Measurements from ENCODE around the gene BYSL.

DNA sequence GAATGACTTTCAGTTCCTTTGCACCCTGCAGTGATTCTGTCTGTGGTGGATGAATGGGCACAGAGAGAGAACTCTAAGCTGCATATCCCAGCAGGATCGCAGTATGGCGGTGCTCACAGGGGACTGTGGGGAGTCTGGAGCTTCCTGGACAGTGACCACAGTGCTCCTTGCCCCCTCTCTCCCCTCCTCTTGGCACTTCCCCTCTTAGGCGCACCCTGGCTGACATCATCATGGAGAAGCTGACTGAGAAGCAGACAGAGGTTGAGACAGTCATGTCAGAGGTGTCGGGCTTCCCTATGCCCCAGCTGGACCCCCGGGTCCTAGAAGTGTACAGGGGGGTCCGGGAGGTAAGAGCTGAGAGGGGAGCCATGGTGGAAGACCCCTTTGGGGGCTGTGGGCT, 8.6 kb downstream of the BYSL start:
- TF ChIP-seq, protein P1, sequence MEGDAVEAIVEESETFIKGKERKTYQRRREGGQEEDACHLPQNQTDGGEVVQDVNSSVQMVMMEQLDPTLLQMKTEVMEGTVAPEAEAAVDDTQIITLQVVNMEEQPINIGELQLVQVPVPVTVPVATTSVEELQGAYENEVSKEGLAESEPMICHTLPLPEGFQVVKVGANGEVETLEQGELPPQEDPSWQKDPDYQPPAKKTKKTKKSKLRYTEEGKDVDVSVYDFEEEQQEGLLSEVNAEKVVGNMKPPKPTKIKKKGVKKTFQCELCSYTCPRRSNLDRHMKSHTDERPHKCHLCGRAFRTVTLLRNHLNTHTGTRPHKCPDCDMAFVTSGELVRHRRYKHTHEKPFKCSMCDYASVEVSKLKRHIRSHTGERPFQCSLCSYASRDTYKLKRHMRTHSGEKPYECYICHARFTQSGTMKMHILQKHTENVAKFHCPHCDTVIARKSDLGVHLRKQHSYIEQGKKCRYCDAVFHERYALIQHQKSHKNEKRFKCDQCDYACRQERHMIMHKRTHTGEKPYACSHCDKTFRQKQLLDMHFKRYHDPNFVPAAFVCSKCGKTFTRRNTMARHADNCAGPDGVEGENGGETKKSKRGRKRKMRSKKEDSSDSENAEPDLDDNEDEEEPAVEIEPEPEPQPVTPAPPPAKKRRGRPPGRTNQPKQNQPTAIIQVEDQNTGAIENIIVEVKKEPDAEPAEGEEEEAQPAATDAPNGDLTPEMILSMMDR (IDR thresholded peaks at IDR 0.05; ENCODE audit: low read depth, low read length, poor library complexity, severe bottlenecking), result no peak
- TF ChIP-seq EZH2phosphoT487 (IDR thresholded peaks at IDR 0.05; ENCODE audit: borderline replicate concordance, low read length), result no peak
